Measurements from ENCODE around the gene LRMDA. TPM values are rescaled to one million over a fixed set of nuclear protein-coding genes. Genes with fewer than 3 reads are reported as not detected.

Gene LRMDA
- total and polyA plus RNA-seq, 10 of the 15 experiments (the other 5 are each of a cell fraction or from before 2014, with no cell fraction given) = 0.07 to 0.54 (median 0.29) TPM; not detected in 4

- TF ChIP-seq, protein P1, sequence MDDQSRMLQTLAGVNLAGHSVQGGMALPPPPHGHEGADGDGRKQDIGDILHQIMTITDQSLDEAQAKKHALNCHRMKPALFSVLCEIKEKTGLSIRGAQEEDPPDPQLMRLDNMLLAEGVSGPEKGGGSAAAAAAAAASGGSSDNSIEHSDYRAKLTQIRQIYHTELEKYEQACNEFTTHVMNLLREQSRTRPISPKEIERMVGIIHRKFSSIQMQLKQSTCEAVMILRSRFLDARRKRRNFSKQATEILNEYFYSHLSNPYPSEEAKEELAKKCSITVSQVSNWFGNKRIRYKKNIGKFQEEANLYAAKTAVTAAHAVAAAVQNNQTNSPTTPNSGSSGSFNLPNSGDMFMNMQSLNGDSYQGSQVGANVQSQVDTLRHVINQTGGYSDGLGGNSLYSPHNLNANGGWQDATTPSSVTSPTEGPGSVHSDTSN (IDR thresholded peaks at IDR 0.05; ENCODE audit: insufficient replicate concordance, low read depth, low read length) = no peak
- TF ChIP-seq, protein P2, sequence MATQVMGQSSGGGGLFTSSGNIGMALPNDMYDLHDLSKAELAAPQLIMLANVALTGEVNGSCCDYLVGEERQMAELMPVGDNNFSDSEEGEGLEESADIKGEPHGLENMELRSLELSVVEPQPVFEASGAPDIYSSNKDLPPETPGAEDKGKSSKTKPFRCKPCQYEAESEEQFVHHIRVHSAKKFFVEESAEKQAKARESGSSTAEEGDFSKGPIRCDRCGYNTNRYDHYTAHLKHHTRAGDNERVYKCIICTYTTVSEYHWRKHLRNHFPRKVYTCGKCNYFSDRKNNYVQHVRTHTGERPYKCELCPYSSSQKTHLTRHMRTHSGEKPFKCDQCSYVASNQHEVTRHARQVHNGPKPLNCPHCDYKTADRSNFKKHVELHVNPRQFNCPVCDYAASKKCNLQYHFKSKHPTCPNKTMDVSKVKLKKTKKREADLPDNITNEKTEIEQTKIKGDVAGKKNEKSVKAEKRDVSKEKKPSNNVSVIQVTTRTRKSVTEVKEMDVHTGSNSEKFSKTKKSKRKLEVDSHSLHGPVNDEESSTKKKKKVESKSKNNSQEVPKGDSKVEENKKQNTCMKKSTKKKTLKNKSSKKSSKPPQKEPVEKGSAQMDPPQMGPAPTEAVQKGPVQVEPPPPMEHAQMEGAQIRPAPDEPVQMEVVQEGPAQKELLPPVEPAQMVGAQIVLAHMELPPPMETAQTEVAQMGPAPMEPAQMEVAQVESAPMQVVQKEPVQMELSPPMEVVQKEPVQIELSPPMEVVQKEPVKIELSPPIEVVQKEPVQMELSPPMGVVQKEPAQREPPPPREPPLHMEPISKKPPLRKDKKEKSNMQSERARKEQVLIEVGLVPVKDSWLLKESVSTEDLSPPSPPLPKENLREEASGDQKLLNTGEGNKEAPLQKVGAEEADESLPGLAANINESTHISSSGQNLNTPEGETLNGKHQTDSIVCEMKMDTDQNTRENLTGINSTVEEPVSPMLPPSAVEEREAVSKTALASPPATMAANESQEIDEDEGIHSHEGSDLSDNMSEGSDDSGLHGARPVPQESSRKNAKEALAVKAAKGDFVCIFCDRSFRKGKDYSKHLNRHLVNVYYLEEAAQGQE (IDR thresholded peaks at IDR 0.05; ENCODE audit: low read depth, low read length) = no peak
- TF ChIP-seq, protein P3, sequence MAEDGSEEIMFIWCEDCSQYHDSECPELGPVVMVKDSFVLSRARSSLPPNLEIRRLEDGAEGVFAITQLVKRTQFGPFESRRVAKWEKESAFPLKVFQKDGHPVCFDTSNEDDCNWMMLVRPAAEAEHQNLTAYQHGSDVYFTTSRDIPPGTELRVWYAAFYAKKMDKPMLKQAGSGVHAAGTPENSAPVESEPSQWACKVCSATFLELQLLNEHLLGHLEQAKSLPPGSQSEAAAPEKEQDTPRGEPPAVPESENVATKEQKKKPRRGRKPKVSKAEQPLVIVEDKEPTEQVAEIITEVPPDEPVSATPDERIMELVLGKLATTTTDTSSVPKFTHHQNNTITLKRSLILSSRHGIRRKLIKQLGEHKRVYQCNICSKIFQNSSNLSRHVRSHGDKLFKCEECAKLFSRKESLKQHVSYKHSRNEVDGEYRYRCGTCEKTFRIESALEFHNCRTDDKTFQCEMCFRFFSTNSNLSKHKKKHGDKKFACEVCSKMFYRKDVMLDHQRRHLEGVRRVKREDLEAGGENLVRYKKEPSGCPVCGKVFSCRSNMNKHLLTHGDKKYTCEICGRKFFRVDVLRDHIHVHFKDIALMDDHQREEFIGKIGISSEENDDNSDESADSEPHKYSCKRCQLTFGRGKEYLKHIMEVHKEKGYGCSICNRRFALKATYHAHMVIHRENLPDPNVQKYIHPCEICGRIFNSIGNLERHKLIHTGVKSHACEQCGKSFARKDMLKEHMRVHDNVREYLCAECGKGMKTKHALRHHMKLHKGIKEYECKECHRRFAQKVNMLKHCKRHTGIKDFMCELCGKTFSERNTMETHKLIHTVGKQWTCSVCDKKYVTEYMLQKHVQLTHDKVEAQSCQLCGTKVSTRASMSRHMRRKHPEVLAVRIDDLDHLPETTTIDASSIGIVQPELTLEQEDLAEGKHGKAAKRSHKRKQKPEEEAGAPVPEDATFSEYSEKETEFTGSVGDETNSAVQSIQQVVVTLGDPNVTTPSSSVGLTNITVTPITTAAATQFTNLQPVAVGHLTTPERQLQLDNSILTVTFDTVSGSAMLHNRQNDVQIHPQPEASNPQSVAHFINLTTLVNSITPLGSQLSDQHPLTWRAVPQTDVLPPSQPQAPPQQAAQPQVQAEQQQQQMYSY (CRISPR knock-in tag; IDR thresholded peaks at IDR 0.05) = no peak
- TF ChIP-seq RUNX3 (IDR thresholded peaks at IDR 0.05; ENCODE audit: low read length) (peak; percentile 54), PAX8 (IDR thresholded peaks at IDR 0.05) (no peak), HDGF (IDR thresholded peaks at IDR 0.05) (no peak), ZNF384 (IDR thresholded peaks at IDR 0.05; ENCODE audit: borderline replicate concordance, low read depth, low read length) (peak; percentile 45; the same call in 1 of the 2 replicates), TCF3 (IDR thresholded peaks at IDR 0.05; ENCODE audit: borderline replicate concordance, insufficient read depth, low read depth, low read length) (no peak), ZNF687 (IDR thresholded peaks at IDR 0.05) (peak; percentile 65; the same call in 1 of the 2 replicates), MTA3 (IDR thresholded peaks at IDR 0.05; ENCODE audit: borderline replicate concordance, low read length) (no peak), MTA2 (IDR thresholded peaks at IDR 0.05; ENCODE audit: low read depth) (peak; percentile 52; the same call in 1 of the 2 replicates), SPI1 (IDR thresholded peaks at IDR 0.05; ENCODE audit: borderline replicate concordance, insufficient read depth, low read depth, low read length) (peak; percentile 30; the same call in 1 of the 2 replicates), IKZF1 (conservative IDR thresholded peaks at IDR 0.05) (peak; percentile 68)
- TF ChIP-seq, protein P4, sequence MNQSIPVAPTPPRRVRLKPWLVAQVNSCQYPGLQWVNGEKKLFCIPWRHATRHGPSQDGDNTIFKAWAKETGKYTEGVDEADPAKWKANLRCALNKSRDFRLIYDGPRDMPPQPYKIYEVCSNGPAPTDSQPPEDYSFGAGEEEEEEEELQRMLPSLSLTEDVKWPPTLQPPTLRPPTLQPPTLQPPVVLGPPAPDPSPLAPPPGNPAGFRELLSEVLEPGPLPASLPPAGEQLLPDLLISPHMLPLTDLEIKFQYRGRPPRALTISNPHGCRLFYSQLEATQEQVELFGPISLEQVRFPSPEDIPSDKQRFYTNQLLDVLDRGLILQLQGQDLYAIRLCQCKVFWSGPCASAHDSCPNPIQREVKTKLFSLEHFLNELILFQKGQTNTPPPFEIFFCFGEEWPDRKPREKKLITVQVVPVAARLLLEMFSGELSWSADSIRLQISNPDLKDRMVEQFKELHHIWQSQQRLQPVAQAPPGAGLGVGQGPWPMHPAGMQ (IDR thresholded peaks at IDR 0.05; ENCODE audit: borderline replicate concordance) = no peak
These were observed 181.7 kb downstream of the LRMDA start (continued) for GRCh38 chr10:75612904-75613684.

Measured in GM12878 (cell line).